Left forelimb (tissue), 1 donor: ENCODE data around the gene AP2A2.
"Not testable (repeated sequence)": the region's sequence is repeated elsewhere in the genome, so short reads cannot be mapped to it uniquely, and the experiment has no call there.

ENCODE experiments used
- DNase-seq: peaks from one replicate; pipeline ENCODE4 v3.0.0-alpha.2; 2018; ENCODE audit warnings: low spot score

AP2A2 gene

GRCh38 chr11:954392-955153 lies 28.9 kb downstream of the AP2A2 start:
- DNase-seq: no peak

- DNase-seq: no peak
These were observed 29.7 kb downstream of the AP2A2 start for GRCh38 chr11:955154-956063.

GRCh38 chr11:957212-957920 lies 31.7 kb downstream of the AP2A2 start:
- DNase-seq: no peak

GRCh38 chr11:958101-958500 lies 32.4 kb downstream of the AP2A2 start:
- DNase-seq: no peak

GRCh38 chr11:959027-959426 lies 33.4 kb downstream of the AP2A2 start:
- no peak for DNase-seq

- DNase-seq: no peak
These were observed 33.9 kb downstream of the AP2A2 start for GRCh38 chr11:959608-960007.

GRCh38 chr11:961310-961920 lies 35.7 kb downstream of the AP2A2 start:
- DNase-seq: not testable (repeated sequence)

GRCh38 chr11:961921-962320 lies 36.3 kb downstream of the AP2A2 start:
- no peak for DNase-seq

GRCh38 chr11:962688-963087 lies 37.0 kb downstream of the AP2A2 start:
- no peak for DNase-seq

GRCh38 chr11:963852-964251 lies 38.2 kb downstream of the AP2A2 start:
- DNase-seq: no peak

GRCh38 chr11:965206-965775 lies 39.6 kb downstream of the AP2A2 start:
- DNase-seq: no peak

- no peak for DNase-seq
These were observed 42.5 kb downstream of the AP2A2 start for GRCh38 chr11:967995-968751.

GRCh38 chr11:968822-969221 lies 43.2 kb downstream of the AP2A2 start:
- no peak for DNase-seq

GRCh38 chr11:969651-970205 lies 44.1 kb downstream of the AP2A2 start:
- no peak for DNase-seq

GRCh38 chr11:970319-970871 lies 44.7 kb downstream of the AP2A2 start:
- no peak for DNase-seq

- no peak for DNase-seq
These were observed 45.5 kb downstream of the AP2A2 start for GRCh38 chr11:971092-971690.

GRCh38 chr11:971731-972365 lies 46.2 kb downstream of the AP2A2 start:
- DNase-seq: no peak

GRCh38 chr11:972523-973211 lies 47.0 kb downstream of the AP2A2 start:
- DNase-seq: no peak

GRCh38 chr11:973237-973636 lies 47.6 kb downstream of the AP2A2 start:
- no peak for DNase-seq
